Stimulated activated CD4-positive, alpha-beta T cell treated with anti-CD3 and anti-CD28 coated beads, TNF-alpha, amount 100 ng/mL, for 4 hours (primary cell): Measurements from ENCODE around the gene WDFY1.

Source experiments
- DNase-seq, 3 experiments: peaks; one replicate each; pipeline ENCODE4 v3.0.0-alpha.2; 2020; ENCODE audit warnings: low read depth in 3 of 3

The WDFY1 gene

DNA sequence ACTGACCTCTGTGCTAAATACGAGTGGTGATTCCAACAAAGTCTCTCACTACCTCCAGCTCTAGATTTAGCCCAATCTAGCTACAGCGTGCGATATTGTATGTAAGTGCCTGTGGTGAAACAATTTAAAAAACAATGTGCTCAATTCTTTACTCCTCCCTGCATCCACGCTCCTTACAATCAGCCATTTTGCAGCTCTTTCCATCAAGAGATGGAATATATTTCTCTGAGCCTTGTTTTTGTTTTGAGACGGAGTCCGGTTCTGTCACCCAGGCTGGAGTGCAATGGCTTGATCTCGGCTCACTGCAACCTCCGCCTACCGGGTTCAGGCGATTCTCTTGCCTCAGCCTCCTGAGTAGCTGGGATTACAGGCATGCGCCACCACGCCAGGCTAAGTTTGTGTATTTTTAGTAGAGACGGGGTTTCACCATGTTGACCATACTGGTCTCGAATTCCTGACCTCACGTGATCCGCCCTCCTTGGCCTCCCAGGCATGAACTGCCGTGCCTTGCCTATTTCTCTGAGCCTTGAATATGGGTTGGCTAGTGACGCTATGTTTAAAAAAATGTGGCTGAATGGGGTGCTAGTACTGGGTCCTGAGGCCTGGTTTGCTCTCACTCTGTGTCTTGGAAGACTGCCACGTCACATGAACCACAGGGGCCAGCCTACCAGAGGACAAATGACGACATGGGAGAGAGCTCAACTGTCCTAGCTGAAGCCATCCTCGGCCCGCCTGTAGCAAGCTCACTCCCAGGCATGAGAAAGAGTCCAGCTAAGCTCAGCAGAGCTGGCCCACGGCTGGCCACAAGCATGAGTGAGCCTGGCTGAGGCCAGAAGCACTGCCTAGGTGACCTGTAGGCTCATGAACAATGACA lies 14.8 kb downstream of the WDFY1 start:
- DNase-seq = no peak

DNA sequence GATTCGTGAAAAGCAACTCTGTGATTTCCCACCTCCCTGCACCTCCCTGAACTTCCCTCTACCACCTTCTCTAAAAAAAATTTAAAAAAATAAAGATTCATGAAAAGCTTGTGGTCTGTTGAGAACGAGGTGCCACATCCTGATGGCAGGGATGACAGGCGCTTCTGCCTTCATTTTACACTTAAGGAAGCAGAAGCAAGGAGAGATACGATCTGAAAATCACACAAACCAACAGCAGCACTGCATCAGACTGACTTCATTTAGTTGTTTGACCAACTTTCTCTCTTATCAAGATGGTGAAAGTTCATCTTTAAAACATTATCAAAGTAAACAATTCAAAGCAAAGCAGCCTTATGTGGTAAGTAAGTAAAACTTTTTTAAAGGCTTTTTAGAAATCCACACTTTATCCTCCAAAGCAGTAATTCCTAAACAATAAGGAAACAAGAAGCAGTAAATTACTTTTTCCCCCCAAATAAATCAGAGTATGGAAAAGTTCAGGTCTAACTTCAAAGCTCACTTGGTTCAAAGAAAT lies 15.5 kb downstream of the WDFY1 start:
- no peak for DNase-seq

DNA sequence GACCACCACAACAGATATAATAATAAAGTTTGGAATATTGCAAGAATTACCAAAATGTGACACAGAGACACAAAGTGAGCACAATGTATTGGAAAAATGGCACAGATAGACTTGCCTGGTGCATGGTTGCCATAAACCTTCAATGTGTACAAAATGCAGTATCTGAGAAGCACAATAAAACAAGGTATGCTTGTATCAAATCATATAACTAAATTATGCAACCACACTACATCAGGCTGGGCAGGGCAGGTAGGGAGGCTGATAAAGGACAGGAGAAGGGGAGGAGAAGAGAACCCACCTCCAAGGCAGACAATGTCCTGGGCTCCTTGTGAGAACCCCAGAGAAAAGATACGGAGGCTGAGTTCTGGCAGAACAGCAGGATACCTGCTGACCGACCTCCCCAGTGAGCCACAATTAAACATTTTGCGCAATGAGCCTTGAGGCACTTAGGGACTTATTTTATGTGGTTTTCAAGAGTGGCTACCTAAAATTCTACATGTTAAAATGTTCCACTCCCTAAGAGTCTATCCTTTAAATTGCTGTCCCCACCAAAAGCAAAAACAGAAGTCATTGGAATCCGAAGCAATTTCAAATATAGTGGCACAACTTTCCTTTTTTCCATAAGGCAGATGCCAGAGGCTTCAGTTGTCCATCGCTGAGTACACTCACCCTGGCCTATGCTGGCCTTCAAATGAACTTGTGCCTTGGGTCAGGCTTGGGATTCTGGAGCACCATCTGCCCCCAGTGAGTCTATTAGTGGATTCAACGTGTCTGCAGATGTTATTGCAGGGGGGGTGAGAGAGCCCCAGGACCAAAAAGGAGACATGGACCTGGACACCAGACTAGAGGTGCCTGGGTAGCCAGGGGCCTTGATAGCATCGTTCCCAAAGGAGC lies 16.8 kb downstream of the WDFY1 start:
- DNase-seq = no peak

DNA sequence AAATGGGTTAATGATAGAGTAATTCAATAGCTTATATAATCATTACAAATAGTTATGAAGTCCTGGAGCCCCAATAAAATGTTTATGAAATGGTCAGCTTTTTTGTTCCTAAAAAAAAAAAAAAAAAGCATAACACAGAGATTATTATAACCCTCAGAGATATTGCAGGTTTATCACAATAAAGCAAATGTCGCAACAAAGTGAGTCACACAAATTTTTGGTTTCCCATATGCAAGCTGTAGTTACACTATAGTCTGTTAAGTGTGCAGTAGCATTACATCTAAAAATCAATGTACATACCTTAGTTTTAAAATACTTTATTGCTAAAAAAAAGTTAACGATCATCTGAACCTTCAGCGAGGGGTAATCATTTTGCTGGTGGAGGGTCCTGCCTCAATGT lies 20.0 kb downstream of the WDFY1 start:
- DNase-seq = no peak

DNA sequence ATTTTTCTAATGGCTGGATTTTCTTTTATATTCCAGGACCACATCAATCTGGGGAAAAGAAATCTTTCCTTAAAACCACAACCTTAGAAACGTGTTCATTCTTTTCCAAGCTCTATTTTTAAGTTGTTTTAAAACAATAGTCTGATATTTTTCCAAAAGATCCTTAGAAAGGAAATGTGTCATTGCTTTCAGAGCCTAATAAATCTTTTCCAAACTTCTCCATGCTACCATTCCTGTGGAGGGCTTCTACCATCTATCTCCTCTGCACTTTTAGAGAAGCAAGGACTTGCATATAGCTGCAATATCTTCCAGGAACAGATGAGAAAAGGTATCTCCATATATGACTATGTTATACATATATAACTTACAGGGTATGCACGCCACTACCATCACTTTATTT lies 21.2 kb downstream of the WDFY1 start:
- DNase-seq = no peak

DNA sequence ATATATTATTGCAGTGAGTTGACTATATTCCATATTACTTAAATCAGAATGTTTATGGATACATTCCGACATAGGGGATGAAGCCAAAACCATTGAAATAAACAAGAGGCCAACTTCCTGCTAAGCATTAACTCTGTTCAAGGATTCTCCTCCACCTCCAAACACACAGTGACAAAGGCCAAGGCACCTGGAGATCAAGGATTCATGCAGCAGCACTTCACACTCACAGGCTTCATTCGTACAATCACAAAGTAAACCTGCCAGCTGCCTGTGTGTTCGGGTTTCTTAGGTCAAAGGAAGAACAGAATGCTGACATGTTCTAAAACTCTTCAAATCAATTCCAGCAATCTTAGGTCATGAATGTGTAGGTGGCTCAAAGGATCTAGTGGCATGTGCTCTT lies 22.8 kb downstream of the WDFY1 start:
- no peak for DNase-seq

DNA sequence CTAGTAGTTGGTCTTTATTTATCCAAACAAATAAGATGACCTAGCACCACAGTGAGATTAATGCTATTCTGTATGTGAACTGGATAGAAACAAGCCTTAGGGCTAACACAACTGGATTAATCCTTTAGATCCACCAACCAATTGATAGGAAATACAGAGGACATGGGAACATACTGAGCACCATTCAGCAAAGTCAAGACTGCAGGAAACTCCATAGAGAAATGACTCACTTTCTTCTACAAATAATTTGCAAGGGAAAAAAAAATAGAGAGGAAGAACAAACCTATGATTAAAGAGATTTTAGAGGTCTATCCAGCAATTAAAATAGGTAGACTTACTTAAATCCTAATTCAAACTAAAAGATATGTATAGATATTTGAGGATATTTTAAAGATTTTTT lies 23.9 kb downstream of the WDFY1 start:
- DNase-seq = no peak

DNA sequence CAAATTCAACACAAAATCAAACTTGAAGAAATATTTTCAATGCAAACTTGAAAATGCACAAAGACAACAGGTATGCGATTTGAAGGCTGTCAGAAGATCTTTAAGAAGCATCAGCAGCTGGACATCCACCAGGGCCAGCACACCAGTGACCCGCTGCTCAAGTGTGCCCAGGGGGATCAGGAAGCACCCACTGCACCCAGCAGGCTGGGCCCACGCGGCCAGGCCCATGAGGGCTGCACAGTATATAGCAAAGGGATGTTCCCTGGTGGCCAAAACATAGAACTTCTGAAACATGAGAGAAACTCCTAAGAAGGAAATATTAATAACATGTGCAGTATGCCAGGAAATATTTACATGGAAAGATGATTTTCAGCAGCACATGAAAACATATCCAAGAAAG lies 25.0 kb downstream of the WDFY1 start:
- no peak for DNase-seq

DNA sequence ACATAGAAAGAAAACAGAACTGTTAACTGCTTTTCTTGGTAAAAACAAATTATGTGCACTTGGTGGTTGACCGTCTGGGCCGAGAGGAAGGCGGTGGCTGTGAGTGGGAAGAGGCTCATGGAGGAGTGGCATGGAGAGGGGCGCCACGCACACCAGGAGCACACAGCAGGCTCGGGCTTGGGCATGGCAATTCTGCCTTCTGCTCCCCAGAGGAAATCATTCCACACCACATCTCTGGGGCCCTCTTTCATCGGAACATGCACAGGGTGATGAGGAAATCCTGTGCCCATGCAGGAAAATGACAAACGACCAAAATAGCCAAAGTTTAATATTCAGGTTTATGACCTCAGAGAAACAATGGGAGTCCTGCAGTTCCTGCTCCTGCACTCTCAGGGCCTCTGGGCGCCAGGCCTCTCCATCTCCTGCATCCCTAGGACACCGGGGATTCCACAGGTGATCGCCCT lies 26.4 kb downstream of the WDFY1 start:
- no peak for DNase-seq

DNA sequence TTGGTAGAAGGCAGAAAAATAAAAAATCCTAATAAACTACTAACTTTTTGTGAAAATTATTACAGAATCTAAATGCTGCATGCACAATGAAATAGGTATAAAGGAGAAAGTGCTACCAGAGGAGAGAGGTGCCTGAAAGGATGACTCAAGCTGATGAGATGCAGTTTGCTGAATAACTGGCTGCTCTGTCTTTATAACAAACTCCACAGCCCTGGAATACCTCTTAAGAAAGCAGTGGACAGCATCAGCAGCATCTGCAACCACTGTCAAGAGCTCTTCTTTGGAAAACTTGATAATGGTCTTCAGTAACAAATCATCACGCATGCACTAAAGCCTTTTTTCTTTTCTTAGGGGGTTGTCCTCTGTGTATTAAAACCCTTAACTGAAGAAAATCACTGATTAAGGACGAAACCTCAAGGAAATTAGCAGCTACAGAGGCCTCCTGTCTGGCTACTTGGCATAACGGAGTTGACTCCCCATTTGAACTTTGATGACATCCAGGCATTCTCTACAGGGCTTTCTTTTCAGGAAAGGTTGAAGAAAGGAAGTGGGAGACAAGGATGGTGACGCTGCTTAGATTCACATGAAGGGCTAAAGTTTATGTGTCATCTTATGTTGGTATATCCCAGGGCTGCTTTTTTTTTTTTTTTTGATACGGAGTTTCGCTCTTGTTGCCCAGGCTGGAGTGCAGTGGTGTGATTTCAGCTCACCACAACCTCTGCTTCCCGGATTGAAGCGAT lies 28.8 kb downstream of the WDFY1 start:
- no peak for DNase-seq

DNA sequence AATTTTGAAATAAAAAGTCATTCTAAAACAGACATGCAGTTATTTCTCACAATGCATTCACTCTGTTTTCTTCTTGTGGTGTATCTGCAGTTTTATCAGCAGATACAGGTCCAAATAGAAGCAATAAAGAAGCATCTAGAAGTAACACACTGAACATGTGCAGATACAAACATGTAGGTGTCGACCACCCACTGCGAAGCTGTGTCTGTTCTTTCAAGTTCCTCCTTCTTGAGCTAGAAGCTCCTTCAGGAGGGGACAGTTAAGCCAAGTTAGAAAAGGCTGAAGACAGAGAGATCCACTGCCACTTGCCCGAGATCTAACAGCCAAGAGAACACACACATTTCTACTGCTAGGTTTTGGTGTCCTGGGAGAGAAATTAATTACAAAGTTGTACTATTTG lies 30.1 kb downstream of the WDFY1 start:
- no peak for DNase-seq

DNA sequence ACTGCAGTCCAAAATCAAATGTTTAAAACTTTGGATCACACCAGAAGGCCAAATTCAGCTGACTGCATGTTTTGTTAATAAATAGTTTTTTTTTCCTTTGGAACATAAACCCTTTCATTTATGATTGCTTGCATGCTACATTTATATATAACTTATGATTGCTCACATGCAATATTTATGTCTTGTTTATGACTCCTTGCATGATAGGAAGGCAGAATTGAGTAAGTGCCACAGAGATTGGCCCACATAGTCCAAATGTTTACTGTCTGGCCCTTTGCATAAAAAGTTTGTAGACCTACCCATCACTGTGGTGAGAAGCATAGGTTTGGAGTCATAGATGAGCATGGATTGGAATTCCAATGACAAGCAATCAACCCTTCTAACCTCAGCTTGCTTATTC lies 30.8 kb downstream of the WDFY1 start:
- DNase-seq = no peak

DNA sequence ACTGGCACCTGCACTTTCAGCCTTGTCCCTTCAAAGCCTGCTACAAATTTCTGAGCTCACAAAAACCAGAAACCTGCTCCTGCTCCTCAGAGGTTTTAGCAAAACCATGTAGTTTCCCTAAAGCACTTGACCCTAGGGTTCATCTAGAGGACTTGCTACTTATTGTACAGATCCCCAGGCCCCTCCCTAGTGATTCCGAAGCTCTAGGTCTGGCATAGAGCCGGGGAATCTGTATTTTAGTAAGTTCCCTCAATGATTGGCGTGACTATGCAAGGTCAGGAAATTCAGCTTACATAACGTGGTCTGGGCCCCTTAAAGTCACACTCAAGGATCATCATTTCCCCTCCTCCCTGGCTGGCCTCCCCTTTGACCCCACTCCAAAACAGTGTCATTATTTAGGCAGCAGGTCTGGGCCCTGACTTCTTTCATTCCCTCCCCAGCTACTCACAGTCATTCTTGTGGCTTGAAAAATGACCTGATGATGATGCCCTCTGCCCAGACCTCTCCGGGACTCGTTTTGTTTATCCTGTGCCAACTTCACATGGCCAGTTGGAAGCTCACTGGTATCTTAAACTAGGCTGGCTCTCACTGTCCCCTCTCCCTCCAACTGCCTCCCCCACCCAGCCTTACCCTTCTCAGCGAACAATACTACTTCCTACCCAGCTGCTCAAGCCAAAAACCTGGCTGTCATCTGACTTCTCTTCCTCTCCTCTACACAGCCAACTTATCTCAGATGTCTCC lies 36.0 kb downstream of the WDFY1 start:
- no peak for DNase-seq

DNA sequence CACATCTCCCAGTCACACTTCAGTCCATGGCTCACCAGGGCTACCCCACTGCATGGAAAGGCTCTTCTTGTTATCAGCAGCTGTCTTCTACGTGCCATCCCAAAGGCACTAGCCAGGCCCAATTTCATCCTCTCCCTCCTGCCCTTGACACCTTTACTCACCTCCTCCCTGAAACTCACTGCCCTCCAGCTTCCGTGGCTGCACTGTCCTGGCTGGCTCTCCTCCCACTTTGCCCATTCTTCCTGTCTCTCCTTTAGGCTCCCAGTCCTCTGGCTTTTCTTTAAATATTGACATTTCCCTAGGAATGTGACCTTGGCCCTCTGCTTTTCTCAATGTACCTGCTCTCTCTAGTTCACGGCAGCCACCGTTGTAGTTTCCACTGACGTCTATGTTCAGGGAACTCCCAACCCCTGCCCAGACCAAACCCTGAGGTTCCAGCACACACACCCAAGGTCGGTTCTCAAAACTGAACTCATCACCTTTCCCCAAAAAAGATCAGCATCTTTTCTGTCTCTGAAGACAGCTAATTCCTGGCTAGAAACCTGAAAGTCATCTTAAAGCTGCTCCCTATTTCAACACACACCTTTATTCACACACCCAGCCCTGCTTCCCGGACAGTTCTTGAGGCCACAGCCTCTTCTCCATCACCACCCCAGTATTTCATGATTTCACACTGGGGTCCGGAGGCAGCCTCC lies 36.7 kb downstream of the WDFY1 start:
- DNase-seq = no peak

DNA sequence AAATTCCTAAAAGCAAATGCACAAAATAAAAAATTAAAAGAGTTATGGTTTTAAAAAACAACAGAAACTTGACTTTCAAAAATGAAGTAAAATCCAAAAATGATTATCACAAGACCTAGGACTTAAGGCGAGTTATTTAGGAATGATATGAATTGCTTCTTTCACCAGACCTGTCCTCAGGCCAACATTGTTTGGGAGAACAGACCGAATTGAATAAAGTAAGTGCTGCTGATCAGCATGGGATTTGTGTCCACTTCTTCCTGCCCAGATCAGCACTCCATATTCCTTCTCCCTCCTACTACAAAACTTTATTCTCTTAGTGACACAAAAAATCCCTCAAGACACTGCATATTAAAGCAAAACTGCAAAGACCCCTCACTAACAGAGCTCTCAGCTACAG lies 39.1 kb downstream of the WDFY1 start:
- DNase-seq = no peak

DNA sequence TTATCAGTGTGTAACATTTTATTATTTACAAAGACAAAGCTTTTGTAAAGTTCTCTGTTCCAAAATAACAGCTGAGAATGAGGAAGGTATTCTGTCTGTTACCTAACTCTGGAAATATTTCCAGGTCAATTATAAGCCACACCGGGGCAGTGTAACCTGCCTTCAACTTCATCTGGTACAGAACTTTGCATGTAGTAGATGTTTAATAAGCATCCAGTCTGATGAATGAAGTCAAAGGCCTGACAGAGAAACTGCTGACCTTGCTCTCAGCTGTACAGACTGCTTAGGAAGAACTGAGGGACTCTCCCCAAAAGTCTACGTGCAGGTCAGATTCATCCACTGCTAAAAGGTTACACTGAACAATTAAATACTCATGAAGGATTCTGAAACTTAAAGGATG lies 43.3 kb downstream of the WDFY1 start:
- no peak for DNase-seq

DNA sequence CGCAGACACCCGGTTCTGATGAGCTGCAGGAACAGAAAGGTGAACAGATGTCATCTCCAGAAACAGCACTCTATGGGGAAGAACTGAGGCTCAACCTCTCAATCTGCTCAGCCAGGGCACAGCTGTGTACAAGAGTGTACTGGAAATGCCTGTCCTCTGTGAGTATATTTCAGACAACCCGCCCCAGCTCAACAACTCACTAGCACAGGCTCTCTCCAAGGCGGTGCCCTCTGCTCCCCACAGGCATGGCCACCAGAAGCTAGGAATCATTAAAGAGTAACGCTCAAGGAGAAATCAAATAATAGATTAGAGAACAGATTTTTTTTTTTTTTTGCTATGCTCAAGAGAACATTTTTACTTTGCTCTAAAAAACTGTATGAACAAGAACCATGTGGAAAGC lies 43.8 kb downstream of the WDFY1 start:
- DNase-seq = no peak

DNA sequence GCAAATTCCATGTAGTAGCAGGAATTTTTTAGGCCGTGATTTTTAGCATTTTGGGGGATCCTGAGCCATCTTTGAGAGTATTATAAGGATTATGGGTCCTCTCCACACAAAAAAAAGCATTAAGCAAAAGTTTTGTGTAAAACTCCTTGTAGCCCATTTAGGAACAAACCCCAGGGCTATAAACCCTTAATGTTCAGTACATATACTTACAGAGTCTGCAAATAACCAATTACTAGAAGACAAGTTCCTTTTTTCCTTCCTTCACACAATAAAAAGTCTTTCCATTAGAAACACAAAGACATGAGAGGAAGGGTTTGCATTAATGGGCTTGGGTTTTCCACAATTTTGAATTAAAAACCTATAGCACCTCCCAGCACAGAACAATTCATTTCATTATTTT lies 44.6 kb downstream of the WDFY1 start:
- no peak for DNase-seq

DNA sequence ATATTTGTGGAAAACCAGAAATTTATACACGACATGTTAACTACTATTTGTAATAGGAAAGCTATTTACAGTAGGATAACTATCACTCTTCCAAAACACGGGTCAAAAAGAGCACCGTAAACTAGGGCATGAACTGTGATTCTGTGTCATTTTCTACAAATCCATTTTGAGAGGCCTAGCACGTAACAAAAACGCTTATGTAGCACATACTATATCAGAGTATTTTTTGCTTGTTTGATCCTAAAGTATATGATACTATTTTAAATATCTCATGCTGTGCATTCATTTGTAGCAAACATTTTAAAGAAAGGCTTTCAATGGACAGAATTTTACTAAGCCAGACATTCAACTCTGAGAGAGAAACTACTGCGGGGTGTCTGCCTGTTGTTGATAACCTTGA lies 45.1 kb downstream of the WDFY1 start:
- no peak for DNase-seq

DNA sequence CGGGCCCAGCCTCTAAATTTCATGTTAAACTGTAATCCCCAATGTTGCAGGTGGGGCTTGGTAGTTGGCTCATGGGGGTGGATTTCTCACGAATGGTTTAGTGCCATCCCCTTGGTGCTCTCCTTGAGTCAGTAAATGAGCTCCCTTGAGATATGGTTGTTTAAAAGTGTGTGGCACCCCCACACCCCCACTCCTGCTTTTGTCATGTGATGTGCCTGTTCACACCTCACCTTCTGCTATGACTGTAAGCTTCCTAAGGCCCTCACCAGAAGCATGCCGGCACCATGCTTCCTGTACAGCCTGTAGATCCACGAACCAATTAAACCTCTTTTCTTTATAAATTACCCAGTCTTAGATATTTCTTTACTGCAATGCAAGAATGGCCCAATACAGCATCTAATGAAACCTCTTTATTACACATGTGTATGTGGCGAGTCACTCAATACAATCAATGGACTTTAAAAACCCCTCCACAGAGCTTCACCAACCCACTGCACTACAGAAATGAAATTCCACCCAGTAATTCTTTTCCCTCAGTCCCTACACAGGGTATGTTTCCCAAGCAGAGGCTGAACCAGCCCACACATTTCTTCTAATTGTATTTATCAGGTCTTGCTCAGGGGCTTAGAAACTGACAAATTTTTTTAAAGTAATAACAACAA lies 47.3 kb downstream of the WDFY1 start:
- no peak for DNase-seq
